Measurements from ENCODE around the gene SLC22A7. TPM values are rescaled to one million over a fixed set of nuclear protein-coding genes. Genes with fewer than 3 reads are reported as not detected.
"Not testable (repeated sequence)": the region's sequence is repeated elsewhere in the genome, so short reads cannot be mapped to it uniquely, and the experiment has no call there.

The SLC22A7 gene
- total RNA-seq, 2 experiments from 2014 or later, result not detected

GRCh38 chr6:43331891-43332290 lies 33.8 kb downstream of the SLC22A7 start:
- no peaks in the 10 kb centered on the region for H3K9me3 Mint-ChIP-seq
- no peaks in the 10 kb centered on the region for H3K27me3 Mint-ChIP-seq
- H3K4me1 Mint-ChIP-seq, result peaks cover 9% of the 10 kb centered on the region
- no peak overlapping the region for H3K4me3 Mint-ChIP-seq
- DNase-seq, result no peak
- H3K36me3 Mint-ChIP-seq, result no peaks in the 10 kb centered on the region
- POLR2A ChIA-PET, result no interaction called here
- H3K27ac Mint-ChIP-seq, result no peak overlapping the region
- ATAC-seq (ENCODE audit: low read depth), result no peak

GRCh38 chr6:43334466-43335095 lies 36.5 kb downstream of the SLC22A7 start:
- H3K27ac Mint-ChIP-seq, result no peak overlapping the region
- H3K9me3 Mint-ChIP-seq, result no peaks in the 10 kb centered on the region
- ATAC-seq (ENCODE audit: low read depth) (no peak), DNase-seq (no peak)
- peaks cover 3% of the 10 kb centered on the region for H3K36me3 Mint-ChIP-seq
- H3K4me3 Mint-ChIP-seq, result no peak overlapping the region
- H3K4me1 Mint-ChIP-seq, result peaks cover 15% of the 10 kb centered on the region
- no peaks in the 10 kb centered on the region for H3K27me3 Mint-ChIP-seq
- POLR2A ChIA-PET, result interaction anchor here (0.5 to 0.6 kb wide), 2 partner anchors 10 to 88 kb away, joined by 3 to 4 read pairs; no protein-coding TSS in a partner anchor

GRCh38 chr6:43335469-43335868 lies 37.4 kb downstream of the SLC22A7 start:
- Mint-ChIP-seq H3K27ac (no peak overlapping the region), H3K4me1 (peaks cover 15% of the 10 kb centered on the region), H3K4me3 (no peak overlapping the region), H3K36me3 (peaks cover 10% of the 10 kb centered on the region), H3K9me3 (no peaks in the 10 kb centered on the region), H3K27me3 (no peaks in the 10 kb centered on the region)
- DNase-seq (no peak), ATAC-seq (ENCODE audit: low read depth) (no peak)
- POLR2A ChIA-PET, result no interaction called here

GRCh38 chr6:43336382-43336781 lies 38.3 kb downstream of the SLC22A7 start:
- H3K27me3 Mint-ChIP-seq, result no peaks in the 10 kb centered on the region
- POLR2A ChIA-PET, result no interaction called here
- DNase-seq, result no peak

GRCh38 chr6:43338243-43338642 lies 40.2 kb downstream of the SLC22A7 start:
- Mint-ChIP-seq H3K4me3 (no peak overlapping the region), H3K27me3 (no peaks in the 10 kb centered on the region), H3K36me3 (peaks cover 20% of the 10 kb centered on the region), H3K9me3 (no peaks in the 10 kb centered on the region), H3K27ac (no peak overlapping the region), H3K4me1 (peaks cover 6% of the 10 kb centered on the region)
- ATAC-seq (ENCODE audit: low read depth) (no peak), DNase-seq (no peak)
- POLR2A ChIA-PET, result no interaction called here

More at GRCh38 chr6:43336382-43336781, 38.3 kb downstream of the SLC22A7 start:
- Mint-ChIP-seq H3K27ac (no peak overlapping the region), H3K36me3 (peaks cover 14% of the 10 kb centered on the region), H3K4me3 (no peak overlapping the region), H3K9me3 (no peaks in the 10 kb centered on the region), H3K4me1 (peaks cover 11% of the 10 kb centered on the region)
- ATAC-seq (ENCODE audit: low read depth), result no peak

GRCh38 chr6:43339168-43339567 lies 41.1 kb downstream of the SLC22A7 start:
- Mint-ChIP-seq H3K9me3 (no peaks in the 10 kb centered on the region), H3K27me3 (no peaks in the 10 kb centered on the region), H3K27ac (no peak overlapping the region), H3K4me3 (no peak overlapping the region), H3K4me1 (peaks cover 6% of the 10 kb centered on the region), H3K36me3 (peaks cover 20% of the 10 kb centered on the region)
- POLR2A ChIA-PET, result no interaction called here
- ATAC-seq (ENCODE audit: low read depth) (no peak), DNase-seq (no peak)

- ATAC-seq (ENCODE audit: low read depth); H3K4me1 Mint-ChIP-seq; H3K9me3 Mint-ChIP-seq; H3K27me3 Mint-ChIP-seq; DNase-seq; H3K27ac Mint-ChIP-seq; POLR2A ChIA-PET; H3K36me3 Mint-ChIP-seq; H3K4me3 Mint-ChIP-seq: not testable (repeated sequence)
Measured at GRCh38 chr6:43346243-43346642, 48.2 kb downstream of the SLC22A7 start.

- Mint-ChIP-seq H3K4me1 (no peaks in the 10 kb centered on the region), H3K9me3 (no peaks in the 10 kb centered on the region), H3K4me3 (no peak overlapping the region), H3K27ac (no peak overlapping the region), H3K27me3 (no peaks in the 10 kb centered on the region), H3K36me3 (peaks cover 5% of the 10 kb centered on the region)
- POLR2A ChIA-PET, result no interaction called here
- ATAC-seq (ENCODE audit: low read depth) (no peak), DNase-seq (no peak)
Measured at GRCh38 chr6:43347021-43347420, 49.0 kb downstream of the SLC22A7 start.

GRCh38 chr6:43347444-43347843 lies 49.4 kb downstream of the SLC22A7 start:
- H3K4me3 Mint-ChIP-seq, result no peak overlapping the region
- H3K27ac Mint-ChIP-seq, result no peak overlapping the region
- H3K4me1 Mint-ChIP-seq, result no peaks in the 10 kb centered on the region
- ATAC-seq (ENCODE audit: low read depth), result no peak
- no peaks in the 10 kb centered on the region for H3K27me3 Mint-ChIP-seq
- H3K9me3 Mint-ChIP-seq, result no peaks in the 10 kb centered on the region
- POLR2A ChIA-PET, result no interaction called here
- H3K36me3 Mint-ChIP-seq, result peaks cover 4% of the 10 kb centered on the region
- DNase-seq, result no peak

- not testable (repeated sequence) for H3K9me3 Mint-ChIP-seq; DNase-seq; H3K4me1 Mint-ChIP-seq; H3K4me3 Mint-ChIP-seq; H3K27me3 Mint-ChIP-seq; ATAC-seq (ENCODE audit: low read depth); H3K36me3 Mint-ChIP-seq; H3K27ac Mint-ChIP-seq
- POLR2A ChIA-PET, result interaction anchor here (0.7 kb wide), 1 partner anchor 613 kb away, joined by 3 read pairs; no protein-coding TSS in a partner anchor
Measured at GRCh38 chr6:43351951-43352350, 53.9 kb downstream of the SLC22A7 start.

Other genes with a start within 250 kb of the SLC22A7 start
- gene CUL7, start 244.4 kb upstream of the SLC22A7 start, total RNA-seq, result 10 to 100 TPM; 10.2 to 12.7 TPM
- 10 to 100 TPM; 50.1 to 65.2 TPM for gene MRPL2, start 238.8 kb upstream of the SLC22A7 start, total RNA-seq
- gene KLC4, start 238.6 kb upstream of the SLC22A7 start, total RNA-seq, result 10 to 100 TPM; 25.2 to 33.8 TPM
- gene PTK7, start 221.9 kb upstream of the SLC22A7 start, total RNA-seq, result 1 to 10 TPM; 1.4 to 1.9 TPM
- gene SRF, start 127.0 kb upstream of the SLC22A7 start, total RNA-seq, result 10 to 100 TPM; 34.4 to 36.0 TPM
- gene CUL9, start 116.1 kb upstream of the SLC22A7 start, total RNA-seq, result 10 to 100 TPM; 75.1 to 80.8 TPM
- 10 to 100 TPM; 42.2 to 43.7 TPM for gene DNPH1, start 68.8 kb upstream of the SLC22A7 start, total RNA-seq
- gene TTBK1, start 54.8 kb upstream of the SLC22A7 start, total RNA-seq, result not detected
- under 1 TPM; 0.47 to 0.62 TPM for gene CRIP3, start 10.6 kb downstream of the SLC22A7 start, total RNA-seq
- 10 to 100 TPM; 17.0 to 18.2 TPM for gene ZNF318, start 71.4 kb downstream of the SLC22A7 start, total RNA-seq
- 10 to 100 TPM; 51.0 to 58.3 TPM for gene ABCC10, start 129.3 kb downstream of the SLC22A7 start, total RNA-seq
- under 1 TPM; 0.30 to 0.37 TPM for gene DLK2, start 157.3 kb downstream of the SLC22A7 start, total RNA-seq
- 10 to 100 TPM; 42.7 to 47.6 TPM for gene TJAP1, start 179.3 kb downstream of the SLC22A7 start, total RNA-seq
- gene LRRC73, start 212.1 kb downstream of the SLC22A7 start, total RNA-seq, result under 1 TPM; 0.33 to 0.37 TPM
- 10 to 100 TPM; 63.2 to 71.8 TPM for gene YIPF3, start 218.7 kb downstream of the SLC22A7 start, total RNA-seq
- gene POLR1C, start 218.8 kb downstream of the SLC22A7 start, total RNA-seq, result 10 to 100 TPM; 28.8 to 29.7 TPM